Stimulated activated CD4-positive, alpha-beta T cell treated with anti-CD3 and anti-CD28 coated beads, Interleukin-12 subunit alpha, Interleukin-12 subunit beta, amount 100 ng/mL, for 48 hours (primary cell): ENCODE data around the gene DSC3.
"Not testable (repeated sequence)": the region's sequence is repeated elsewhere in the genome, so short reads cannot be mapped to it uniquely, and the experiment has no call there.

Experiments used
- DNase-seq, 3 donors: peaks; one replicate each; pipeline ENCODE4 v3.0.0-alpha.2; 2020; ENCODE audit warnings: low read depth in 2 of 3, low spot score in 1 of 3

DSC3 gene

DNA sequence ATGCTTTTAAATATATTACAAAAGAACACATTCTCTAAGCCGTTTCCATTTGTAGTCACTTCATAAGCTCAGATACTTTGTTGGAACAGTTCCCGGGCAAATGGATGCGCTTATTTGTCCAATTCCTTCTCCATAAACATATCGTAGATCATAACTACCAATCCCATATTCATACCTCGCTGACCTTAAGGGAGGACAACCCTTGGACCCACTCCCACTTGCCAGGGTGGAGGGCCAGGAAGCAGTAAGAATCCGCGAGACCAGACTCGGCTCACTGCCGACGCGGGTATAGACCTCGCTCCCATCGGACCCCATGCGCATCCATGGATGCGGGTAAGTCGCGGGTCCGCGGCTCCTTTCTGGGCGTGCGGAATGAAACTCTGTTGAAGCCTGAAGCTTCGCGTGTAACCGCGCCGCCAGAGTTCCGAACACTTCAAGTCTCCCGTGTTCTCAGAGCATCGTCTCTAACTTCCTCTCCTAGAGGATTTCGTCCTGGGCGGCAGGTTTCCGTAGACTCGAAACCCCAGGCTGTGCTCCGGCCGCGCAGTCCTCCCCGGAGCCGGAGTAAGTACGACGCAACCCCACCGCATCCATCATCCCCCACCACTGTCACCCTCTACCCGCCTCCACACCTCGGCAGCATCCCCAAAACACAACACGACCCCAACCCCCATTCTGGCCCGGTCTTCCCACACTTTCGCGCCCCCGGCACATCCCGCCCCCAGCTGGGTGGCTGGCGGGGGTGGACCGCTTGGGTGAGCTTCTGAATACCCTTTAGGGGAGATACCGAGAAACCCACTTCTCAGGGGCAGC is 1.1 kb downstream of the DSC3 start:
- DNase-seq: no peak

DNA sequence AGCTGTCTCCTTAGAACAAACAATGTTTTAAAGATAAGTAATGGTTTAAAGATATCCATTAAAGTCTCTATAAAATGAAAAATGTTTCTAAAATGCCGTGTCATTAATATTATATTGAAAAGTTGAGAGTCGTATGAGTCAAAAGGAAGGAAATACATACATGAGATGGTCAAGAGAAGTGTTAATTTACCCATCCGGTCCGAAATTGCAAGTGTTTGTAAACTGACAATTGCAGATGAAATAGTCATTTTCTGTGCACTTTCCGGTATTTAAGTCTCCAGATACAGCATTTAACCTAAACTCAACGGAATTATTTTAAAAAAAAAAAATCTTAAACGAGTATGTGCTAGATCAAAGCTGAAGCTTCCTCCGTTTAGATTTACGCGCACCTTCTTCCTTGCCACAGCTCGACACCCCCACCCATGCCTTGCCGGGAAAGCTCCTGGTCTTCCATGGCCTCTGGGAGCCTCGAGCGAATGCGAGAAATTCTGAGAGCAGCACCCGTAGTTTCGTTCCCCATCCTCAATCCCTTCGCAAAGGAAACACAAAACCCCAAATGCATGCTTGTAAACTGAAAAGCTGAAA is 1.8 kb downstream of the DSC3 start:
- no peak for DNase-seq

DNA sequence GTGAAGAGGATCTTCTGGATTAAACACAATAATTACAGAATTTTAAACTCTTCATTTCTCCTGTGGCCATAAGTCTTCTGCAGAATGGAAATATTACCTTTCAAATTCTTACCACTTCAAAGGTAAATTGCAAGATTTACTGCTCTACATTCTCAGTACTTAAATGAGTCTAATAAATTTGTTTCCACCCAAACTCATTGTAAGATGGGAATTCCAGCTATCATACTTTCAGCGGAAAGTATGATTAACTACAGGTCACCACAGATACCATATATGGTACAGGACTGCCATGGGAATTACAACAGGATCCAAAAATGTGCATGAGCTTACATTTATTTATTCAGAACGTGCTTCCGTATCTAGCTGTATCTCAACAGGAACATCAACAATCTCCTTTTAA is 3.1 kb downstream of the DSC3 start:
- DNase-seq: no peak

DNA sequence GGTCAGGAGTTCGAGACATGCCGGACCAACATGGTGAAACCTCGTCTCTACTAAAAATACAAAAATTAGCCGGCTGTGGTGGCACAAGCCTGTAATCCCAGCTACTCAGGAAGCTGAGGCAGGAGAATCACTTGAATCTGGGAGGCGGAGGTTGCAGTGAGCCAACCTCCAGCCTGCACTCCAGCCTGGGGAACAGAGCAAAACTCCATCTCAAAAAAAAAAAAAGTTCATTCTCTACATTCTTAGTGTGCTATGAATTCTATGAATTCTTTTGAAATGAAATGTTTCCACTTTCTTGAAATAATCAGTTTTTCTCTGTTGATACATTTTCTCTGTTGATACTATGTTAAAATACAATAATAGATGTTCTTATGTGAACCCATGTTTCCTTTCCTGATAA is 4.9 kb downstream of the DSC3 start:
- DNase-seq: not testable (repeated sequence)

- no peak for DNase-seq
These were observed 8.0 kb downstream of the DSC3 start for GRCh38 chr18:31034541-31034940.

GRCh38 chr18:31030574-31031278 is 11.8 kb downstream of the DSC3 start:
- DNase-seq: no peak

DNA sequence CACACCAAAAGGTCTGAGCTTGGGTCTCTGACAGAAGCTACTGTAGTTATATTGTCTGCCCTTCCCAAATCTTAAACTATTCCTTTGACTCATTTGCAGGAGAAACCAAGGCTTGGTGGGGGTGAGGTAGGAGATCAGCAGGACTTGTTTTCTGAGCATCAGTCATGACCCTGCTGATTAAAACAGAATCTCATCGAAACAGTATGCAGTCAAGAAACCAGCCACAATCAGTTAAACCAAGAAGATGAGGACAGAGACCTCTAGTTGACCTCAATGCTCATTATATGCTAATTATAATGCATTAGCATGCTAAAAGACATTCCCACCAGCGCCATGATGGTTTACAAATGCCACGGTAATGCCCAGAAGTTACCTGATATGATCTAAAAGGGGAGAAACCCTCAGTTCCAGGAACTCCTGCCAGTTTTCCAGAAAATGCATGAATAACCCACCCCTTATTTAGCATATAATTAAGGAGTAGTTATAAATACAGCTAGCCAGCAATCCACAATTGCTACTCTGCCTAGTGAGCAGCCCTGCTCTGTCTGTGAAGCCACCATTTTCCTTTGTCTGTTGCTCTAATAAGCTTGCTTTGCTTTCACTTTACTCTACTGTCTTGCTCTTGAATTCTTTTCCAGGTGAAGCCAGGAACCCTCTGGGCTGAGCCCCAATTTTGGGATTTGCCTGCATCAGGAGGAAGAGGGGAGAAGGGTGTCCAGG is 26.7 kb downstream of the DSC3 start:
- DNase-seq: no peak

DNA sequence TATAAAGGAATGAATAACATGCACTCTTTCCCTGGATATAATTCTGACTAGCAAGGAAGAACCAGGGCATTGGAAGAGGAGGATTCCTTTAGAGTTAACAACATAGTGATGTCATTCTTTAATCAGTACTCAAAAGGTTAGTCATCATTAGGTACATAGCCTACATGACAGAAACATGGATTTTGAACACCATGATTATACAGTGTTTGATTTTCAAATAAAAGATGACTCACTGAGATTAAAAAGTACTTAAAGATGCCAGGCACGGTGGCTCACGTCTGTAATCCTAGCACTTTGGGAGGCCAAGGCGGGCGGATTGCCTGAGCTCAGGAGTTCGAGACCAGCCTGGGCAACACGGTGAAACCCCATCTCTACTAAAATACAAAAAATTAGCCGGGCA is 31.1 kb downstream of the DSC3 start:
- DNase-seq: not testable (repeated sequence)

DNA sequence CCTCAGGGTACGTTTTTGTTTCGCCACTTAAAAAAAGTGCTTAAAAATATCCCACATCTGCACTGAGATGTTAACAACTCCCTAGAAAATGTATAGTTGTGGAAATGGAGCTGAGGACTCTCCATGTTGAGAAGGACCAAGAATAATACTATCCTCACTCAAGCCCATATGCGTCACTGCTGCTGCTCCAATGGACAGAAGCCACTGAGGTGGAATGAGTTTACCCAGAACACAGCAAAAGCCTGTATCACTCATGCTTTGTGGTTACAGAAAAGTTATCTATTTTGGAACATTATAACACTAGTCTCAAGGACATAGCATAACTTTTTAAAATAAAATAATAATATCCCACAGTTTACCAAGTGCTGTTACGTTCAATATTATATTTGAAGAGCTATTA is 31.9 kb downstream of the DSC3 start:
- no peak for DNase-seq

GRCh38 chr18:30999887-31000628 is 42.5 kb downstream of the DSC3 start:
- DNase-seq: no peak

DNA sequence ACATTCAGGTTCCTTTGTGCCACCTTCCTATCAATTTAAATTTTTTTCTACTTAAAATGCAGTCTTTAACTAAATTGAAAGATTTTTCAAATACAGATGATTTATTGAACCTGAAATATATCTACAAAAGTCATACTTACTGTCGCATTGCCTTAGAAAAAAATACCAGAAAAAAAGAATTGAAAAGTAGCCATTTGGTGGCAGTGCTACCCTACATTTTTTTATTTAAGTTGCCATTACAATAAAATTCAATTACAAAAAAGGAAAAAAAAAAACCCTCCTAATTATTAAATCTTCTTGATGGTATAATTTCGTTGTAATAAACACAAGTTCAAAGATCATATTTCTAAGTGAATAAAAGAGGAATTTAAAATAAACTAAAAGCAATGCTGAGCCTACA is 43.4 kb downstream of the DSC3 start:
- no peak for DNase-seq

- no peak for DNase-seq
These were observed 45.3 kb downstream of the DSC3 start for GRCh38 chr18:30997223-30997622.

DNA sequence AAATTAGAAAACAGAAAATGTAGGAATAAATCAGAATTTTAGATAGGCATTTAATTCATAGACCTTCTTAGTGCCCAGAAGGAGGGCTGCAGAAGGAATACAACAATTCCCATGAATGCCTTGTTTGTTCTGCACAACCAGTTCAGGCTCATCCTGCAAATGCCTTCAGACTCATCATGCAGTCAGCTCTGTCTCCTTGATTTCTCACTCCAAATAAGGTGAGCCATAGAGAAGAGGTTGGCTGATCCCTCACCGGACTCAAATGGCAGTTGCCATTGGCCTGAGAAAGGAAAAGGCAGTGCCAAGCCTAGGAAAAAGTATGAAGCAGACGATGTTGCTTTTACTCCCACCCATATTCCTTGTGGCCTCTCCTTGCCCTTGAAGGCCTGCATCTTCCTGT is 50.3 kb downstream of the DSC3 start:
- no peak for DNase-seq

DNA sequence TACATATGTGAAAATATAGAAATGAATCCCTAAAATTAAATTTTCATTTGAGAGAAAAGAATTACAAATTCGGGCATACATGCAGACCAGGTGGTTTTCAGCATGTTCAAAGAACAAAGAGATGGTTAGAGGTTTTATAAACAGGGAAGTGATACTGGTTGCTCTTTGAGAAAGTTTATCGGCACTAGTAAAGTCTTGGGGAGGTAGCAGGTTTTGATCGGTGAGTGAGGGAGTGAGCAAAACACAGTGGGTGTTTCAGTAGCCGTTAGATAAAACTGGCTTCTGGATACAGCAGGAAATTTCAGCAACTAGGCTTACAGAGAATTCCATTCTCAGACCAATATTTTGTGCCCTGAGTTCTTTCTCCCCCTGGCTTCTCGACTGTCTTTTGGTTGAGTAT is 51.1 kb downstream of the DSC3 start:
- DNase-seq: no peak

DNA sequence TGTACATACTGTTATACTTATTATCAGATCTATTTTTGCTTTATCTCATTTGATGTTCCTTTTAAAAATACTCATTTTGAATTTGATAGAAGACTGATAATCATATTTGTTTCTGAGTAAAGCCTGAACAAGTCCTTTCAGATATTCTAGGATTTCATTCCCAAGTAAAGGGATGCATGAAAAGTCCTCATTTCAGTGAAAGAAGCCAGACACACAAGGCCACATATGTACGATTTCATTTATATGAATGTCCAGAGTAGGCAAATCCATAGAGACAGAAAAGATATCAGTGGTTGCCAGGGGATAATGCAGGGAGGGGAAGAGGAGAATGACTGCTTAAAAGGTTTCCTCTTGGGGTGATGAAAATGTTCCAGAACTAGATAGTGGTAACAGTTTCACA is 53.4 kb downstream of the DSC3 start:
- no peak for DNase-seq

DNA sequence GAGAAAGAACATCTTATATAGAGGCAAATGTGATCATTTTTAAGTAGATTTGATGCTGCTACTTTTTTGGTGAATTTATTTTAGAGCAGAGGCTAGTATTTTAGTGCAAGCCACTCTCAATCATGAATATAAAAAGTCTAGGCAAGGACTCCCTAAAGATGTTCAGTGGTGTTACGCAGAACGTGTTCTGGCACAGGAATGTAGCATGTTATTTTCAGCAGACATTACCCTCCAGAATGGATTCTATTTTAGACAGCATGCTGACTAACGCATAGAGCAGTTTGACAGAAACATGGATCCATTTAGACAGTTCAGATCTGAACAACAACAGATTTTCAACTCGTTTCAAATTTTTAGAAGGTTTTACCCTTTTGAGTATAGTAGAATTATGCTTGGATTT is 54.1 kb downstream of the DSC3 start:
- no peak for DNase-seq

GRCh38 chr18:30987467-30988241 is 54.9 kb downstream of the DSC3 start:
- DNase-seq: no peak

- DNase-seq: no peak
These were observed 56.8 kb downstream of the DSC3 start for GRCh38 chr18:30985753-30986152.

GRCh38 chr18:30982285-30982992 is 60.1 kb downstream of the DSC3 start:
- DNase-seq: no peak

- not testable (repeated sequence) for DNase-seq
These were observed 64.5 kb downstream of the DSC3 start for GRCh38 chr18:30978091-30978490.
